K562 (cell line): Measurements from ENCODE around the gene LMO2. TPM values are rescaled to one million over a fixed set of nuclear protein-coding genes. Genes with fewer than 3 reads are reported as not detected.

Experiments used
- CBX3 ChIP-seq, 2 experiments: IDR thresholded peaks; 1 replicate in 1 of 2; 2 replicates in 1 of 2; pipeline ENCODE4 v1.6.1; 2012; ENCODE audit warnings: inconsistent platforms in 2 of 2, low read length in 2 of 2, borderline replicate concordance in 1 of 2, control low read depth in 1 of 2
- DDX20 ChIP-seq: fragments of 450-650 bp; IDR thresholded peaks from 2 replicates; pipeline ENCODE4 v1.6.1; 2016; ENCODE audit warnings: missing genetic modification characterization, low read depth, mild to moderate bottlenecking, missing compliant biosample characterization, moderate library complexity
- ELF2 ChIP-seq: fragments of 250-450 bp; sonication (Bioruptor Pico); IDR thresholded peaks from 2 replicates; pipeline ENCODE4 v1.5.0; 2021; ENCODE audit warnings: mild to moderate bottlenecking
- KAT8 ChIP-seq: fragments of 450-650 bp; IDR thresholded peaks from 2 replicates; pipeline ENCODE4 v1.6.1; 2016; ENCODE audit warnings: low read depth, mild to moderate bottlenecking
- KDM1A ChIP-seq, 2 experiments: fragments of 450-650 bp; IDR thresholded peaks; 2 replicates each; pipeline ENCODE4 v1.6.1; 2016; ENCODE audit warnings: mild to moderate bottlenecking in 2 of 2
- MTA2 ChIP-seq: fragments of 450-650 bp; IDR thresholded peaks from 2 replicates; pipeline ENCODE4 v1.6.1; 2016; ENCODE audit warnings: low read depth
- POLR3A ChIP-seq: IDR thresholded peaks from 2 replicates; pipeline ENCODE4 v1.6.1; 2011; ENCODE audit warnings: borderline replicate concordance, mild to moderate bottlenecking, moderate library complexity; ENCODE audit not compliant: insufficient read length, insufficient read depth; ENCODE audit errors: extremely low read depth
- RBM25 ChIP-seq: fragments of 200-400 bp; formaldehyde crosslinking; IDR thresholded peaks from 2 replicates; pipeline ENCODE4 v1.6.1; 2018; ENCODE audit warnings: low read length, low read depth, moderate library complexity; ENCODE audit not compliant: severe bottlenecking
- STAT5B ChIP-seq: fragments of 250-450 bp; sonication (Bioruptor Pico); IDR thresholded peaks from 2 replicates; pipeline ENCODE4 v1.8.0; 2021; ENCODE audit warnings: mild to moderate bottlenecking, inconsistent platforms
- TRIM24 ChIP-seq, 2 experiments: fragments of 450-650 bp; IDR thresholded peaks; 2 replicates each; pipeline ENCODE4 v1.6.1; 2016
- VEZF1 ChIP-seq: fragments of 200-800 bp; sonication (Bioruptor generic); IDR thresholded peaks from 2 replicates; pipeline ENCODE4 v1.6.1; 2017; ENCODE audit warnings: missing genetic modification characterization, missing compliant biosample characterization
- ZNF12 ChIP-seq: sonication (generic); formaldehyde crosslinking; IDR thresholded peaks from 2 replicates; pipeline ENCODE4 v1.4.0; 2020; ENCODE audit warnings: mild to moderate bottlenecking, missing genetic modification reagents
- ZNF592 ChIP-seq: fragments of 450-650 bp; IDR thresholded peaks from 2 replicates; pipeline ENCODE4 v1.6.1; 2017; ENCODE audit warnings: antibody characterized with exemption, mild to moderate bottlenecking
- polyA plus RNA-seq, 8 experiments: library from polyadenylated mRNA; depleted of rRNA in 4 of 8; stranded (reverse) in 5 of 8; unstranded in 3 of 8; fragments of >200 nt; fragmentation: Nextera tagmentation in 2 of 8; fragmentation: Illumina TruSeq in 1 of 8; extraction: Ambion mirVana in 2 of 8; extraction: Trizol in 1 of 8; gene quantifications; 2 replicates each; pipeline versions ENCODE4 v1.2.1 to v1.2.3, GENCODE V29; 2011 to 2014; ENCODE audit warnings: inconsistent platforms in 1 of 8, missing spikeins in 1 of 8
- total RNA-seq, 7 experiments: library from RNA; depleted of rRNA in 6 of 7; stranded (reverse); fragments of >200 nt in 6 of 7; fragmentation: Illumina TruSeq in 2 of 7; extraction: Trizol in 2 of 7; gene quantifications; 2 replicates each; pipeline versions ENCODE4 v1.2.1 to v1.2.3, GENCODE V29; 2011 to 2021; ENCODE audit warnings: low replicate concordance in 1 of 7
- TF ChIP-seq, protein P1 (sequence below): fragments of 450-650 bp; IDR thresholded peaks from 2 replicates; pipeline ENCODE4 v1.6.1; 2016; ENCODE audit warnings: mild to moderate bottlenecking

The LMO2 gene
- total and polyA plus RNA-seq, 9 of the 15 experiments (the other 6 are each of a cell fraction or from before 2014, with no cell fraction given) = 6.9 to 126 (median 91.5) TPM

DNA sequence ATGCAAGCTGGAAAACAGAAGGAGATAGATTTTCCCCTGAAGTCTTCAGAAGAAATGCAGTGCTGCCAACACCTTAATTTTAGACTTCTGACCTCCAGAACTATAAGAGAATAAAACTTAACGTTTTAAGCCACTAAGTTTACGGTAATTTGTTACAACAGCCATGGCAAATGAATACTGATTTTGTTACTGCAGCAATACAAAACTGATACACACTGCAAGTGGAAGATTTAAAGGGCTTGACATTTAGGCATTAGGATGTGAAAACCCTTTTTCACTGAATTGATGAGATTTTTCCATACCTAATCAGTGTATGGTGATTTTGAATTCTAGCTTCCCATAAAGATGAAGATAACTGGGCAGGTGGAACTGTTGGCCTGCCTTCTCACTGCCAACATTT lies 22.1 kb upstream of the LMO2 start (continued):
- TF ChIP-seq DDX20 (no peak), KAT8 (no peak), CBX3 (IDR thresholded peaks at IDR 0.05; ENCODE audit: borderline replicate concordance in 1 of 2, low read length in 2 of 2) (peak in 1 of 2 experiments; percentile 83; a peak in 2 of 3 replicates), TRIM24 (IDR thresholded peaks at IDR 0.05) (peak in 1 of 2 experiments; percentile 36; a peak in 1 of 4 replicates), ZNF592 (no peak), KDM1A (IDR thresholded peaks at IDR 0.05) (0 out of 4 replicates have a peak, but pooled peaks of 1 of the 2 experiments have one; percentile 13), POLR3A (no peak), RBM25 (peak; percentile 33), MTA2 (no peak), ZNF12 (CRISPR knock-in tag) (peak; percentile 99), STAT5B (no peak), VEZF1 (CRISPR knock-in tag) (no peak), ELF2 (CRISPR knock-in tag) (no peak)
- TF ChIP-seq, protein P1, sequence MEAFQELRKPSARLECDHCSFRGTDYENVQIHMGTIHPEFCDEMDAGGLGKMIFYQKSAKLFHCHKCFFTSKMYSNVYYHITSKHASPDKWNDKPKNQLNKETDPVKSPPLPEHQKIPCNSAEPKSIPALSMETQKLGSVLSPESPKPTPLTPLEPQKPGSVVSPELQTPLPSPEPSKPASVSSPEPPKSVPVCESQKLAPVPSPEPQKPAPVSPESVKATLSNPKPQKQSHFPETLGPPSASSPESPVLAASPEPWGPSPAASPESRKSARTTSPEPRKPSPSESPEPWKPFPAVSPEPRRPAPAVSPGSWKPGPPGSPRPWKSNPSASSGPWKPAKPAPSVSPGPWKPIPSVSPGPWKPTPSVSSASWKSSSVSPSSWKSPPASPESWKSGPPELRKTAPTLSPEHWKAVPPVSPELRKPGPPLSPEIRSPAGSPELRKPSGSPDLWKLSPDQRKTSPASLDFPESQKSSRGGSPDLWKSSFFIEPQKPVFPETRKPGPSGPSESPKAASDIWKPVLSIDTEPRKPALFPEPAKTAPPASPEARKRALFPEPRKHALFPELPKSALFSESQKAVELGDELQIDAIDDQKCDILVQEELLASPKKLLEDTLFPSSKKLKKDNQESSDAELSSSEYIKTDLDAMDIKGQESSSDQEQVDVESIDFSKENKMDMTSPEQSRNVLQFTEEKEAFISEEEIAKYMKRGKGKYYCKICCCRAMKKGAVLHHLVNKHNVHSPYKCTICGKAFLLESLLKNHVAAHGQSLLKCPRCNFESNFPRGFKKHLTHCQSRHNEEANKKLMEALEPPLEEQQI = 0 out of 2 replicates have a peak, but pooled peaks have one; percentile 31
